Stomach (tissue), 4 donors: Measurements from ENCODE around the gene VBP1.

Experiments
- CTCF ChIP-seq, 7 experiments: fragments of 450-650 bp in 4 of 7; fragments of 200-600 bp in 3 of 7; sonication (generic) in 3 of 7; IDR thresholded peaks; one replicate each; pipeline ENCODE4 v1.5.1; 2016 to 2019; ENCODE audit warnings: antibody characterized with exemption in 7 of 7, control low read depth in 2 of 7, mild to moderate bottlenecking in 1 of 7
- EP300 ChIP-seq: sonication (generic); formaldehyde crosslinking; IDR thresholded peaks from one replicate; pipeline ENCODE4 v1.6.1; 2017; ENCODE audit warnings: antibody characterized with exemption
- POLR2AphosphoS5 ChIP-seq, 3 donors: sonication (generic); formaldehyde crosslinking; IDR thresholded peaks; one replicate each; pipeline ENCODE4 v1.6.1; 2016; ENCODE audit warnings: antibody characterized with exemption in 3 of 3

GRCh38 chrX:155221351-155221750, 5.1 kb downstream of the VBP1 start:
- TF ChIP-seq CTCF (IDR thresholded peaks at IDR 0.05) (no peak), EP300 (no peak), POLR2AphosphoS5 (IDR thresholded peaks at IDR 0.05) (no peak)
